ENCODE results near the gene NCKAP5.

NCKAP5 gene

DNA sequence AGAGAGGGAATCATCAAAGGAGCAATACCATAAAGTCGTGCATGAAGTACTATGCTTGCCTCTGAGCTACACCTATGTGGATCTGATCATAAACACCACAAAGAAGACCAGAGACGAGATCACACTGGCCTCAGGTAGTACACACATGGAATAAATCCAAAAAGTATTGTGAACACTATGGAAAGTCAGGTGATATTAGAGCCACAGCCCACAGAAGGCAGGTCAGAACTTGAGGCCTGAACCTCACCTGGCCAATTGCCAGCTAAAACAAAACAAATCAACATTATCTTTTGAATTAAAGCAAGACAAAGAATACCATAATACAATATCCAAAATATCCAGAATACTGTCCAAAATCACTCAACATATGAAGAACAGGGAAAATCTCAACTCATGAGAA lies 371.1 kb downstream of the NCKAP5 start:
- DNase-seq (no peak), ATAC-seq (replicated peaks) (no peak)
- no peaks in the 10 kb centered on the region for H3K36me3 Mint-ChIP-seq (ENCODE audit: insufficient read depth)
- H3K4me1 Mint-ChIP-seq (ENCODE audit: low read depth in 2 of 2): no peaks in the 10 kb centered on the region
- H3K27me3 Mint-ChIP-seq: no peaks in the 10 kb centered on the region
- no peak overlapping the region for H3K27ac Mint-ChIP-seq
- H3K9me3 Mint-ChIP-seq: peaks cover 4 to 25% of the 10 kb centered on the region in 2 donors
- H3K4me3 Mint-ChIP-seq: no peak overlapping the region

DNA sequence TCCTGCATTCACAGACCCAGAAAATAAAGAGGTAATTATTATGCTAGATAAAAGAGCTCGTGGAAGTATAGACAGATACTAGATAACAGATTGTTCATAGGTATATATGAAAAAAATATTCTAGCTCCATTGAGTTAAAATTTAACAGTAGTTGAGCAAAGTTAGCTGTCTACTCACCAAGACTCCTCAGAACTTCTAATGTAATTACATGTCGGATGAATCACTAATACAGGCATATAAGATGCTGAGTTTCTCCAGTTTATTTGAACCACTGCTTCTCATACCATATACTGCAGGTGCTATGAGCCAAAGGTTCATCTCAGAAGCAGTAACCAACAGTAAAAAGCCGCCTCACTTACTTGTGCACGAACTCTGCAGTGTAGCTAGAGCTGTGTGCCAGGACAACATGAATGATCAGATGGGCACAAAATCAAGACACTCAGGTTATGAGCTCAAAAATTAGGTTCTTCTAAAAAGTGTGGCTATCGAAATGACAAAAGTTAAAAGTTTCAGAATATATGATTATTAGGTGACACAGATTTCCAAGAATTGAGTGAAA lies 373.4 kb downstream of the NCKAP5 start:
- Mint-ChIP-seq H3K9me3 (peaks cover 2 to 15% of the 10 kb centered on the region in 2 donors), H3K27me3 (no peaks in the 10 kb centered on the region), H3K4me1 (ENCODE audit: low read depth in 2 of 2) (no peaks in the 10 kb centered on the region), H3K36me3 (ENCODE audit: insufficient read depth) (no peaks in the 10 kb centered on the region), H3K4me3 (no peak overlapping the region), H3K27ac (no peak overlapping the region)
- DNase-seq: no peak
- ATAC-seq (replicated peaks): no peak

DNA sequence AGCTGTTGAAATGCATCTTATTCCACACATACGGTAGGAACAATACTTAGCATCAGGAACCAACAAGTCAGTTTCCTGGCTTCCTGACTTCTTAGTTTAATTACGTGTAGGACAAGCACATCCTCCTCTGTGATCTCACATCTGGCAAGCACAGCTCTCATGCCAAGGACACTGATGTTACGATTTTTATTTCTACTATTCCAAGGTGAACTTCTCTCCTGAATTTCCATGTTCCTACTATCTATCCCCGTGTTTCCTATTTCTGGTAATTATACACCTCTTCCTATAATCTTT lies 374.0 kb downstream of the NCKAP5 start:
- Mint-ChIP-seq H3K27me3 (no peaks in the 10 kb centered on the region), H3K4me3 (no peak overlapping the region)

DNA sequence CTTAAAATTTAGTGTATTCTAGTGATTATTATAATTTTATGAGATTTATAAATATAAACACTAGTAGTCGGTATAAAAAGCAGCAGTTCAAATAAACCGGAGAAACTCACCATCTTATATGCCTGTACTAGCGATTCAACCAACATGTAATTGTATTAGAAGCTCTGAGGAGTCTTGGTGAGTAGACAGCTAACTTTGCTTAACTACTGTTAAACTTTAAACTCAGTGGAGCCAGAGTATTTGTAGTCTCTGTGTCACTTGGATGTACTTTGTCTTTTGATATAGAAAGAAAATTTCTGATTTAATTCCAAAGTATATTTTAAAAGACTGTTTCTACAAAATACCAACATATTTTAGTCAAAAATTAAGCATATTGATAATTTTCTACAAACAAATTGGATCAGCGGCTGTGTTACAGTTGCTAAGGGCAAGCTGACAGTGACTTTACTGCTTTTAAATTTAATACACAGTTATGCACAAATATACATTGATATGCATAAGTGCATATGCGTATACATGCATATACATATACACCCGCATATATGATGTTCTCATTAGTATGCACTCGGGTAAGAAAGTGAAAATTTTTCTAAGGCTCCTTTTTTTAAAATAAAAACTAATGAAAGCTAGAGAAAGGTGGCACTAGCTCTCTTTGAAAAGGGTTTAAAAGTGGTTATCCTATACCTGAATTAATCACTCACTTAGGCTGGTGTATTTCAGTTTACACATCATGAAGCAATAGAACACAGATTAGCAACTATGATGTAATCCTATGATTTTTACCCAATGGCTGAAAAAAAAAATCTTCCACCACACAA lies 374.5 kb downstream of the NCKAP5 start:
- H3K27me3 Mint-ChIP-seq: no peaks in the 10 kb centered on the region
- no peak for ATAC-seq (replicated peaks)

More for the DNA sequence above, 374.0 kb downstream of the NCKAP5 start:
- Mint-ChIP-seq H3K4me1 (ENCODE audit: low read depth in 2 of 2) (no peaks in the 10 kb centered on the region), H3K9me3 (peaks cover 2 to 15% of the 10 kb centered on the region in 2 donors), H3K27ac (no peak overlapping the region), H3K36me3 (ENCODE audit: insufficient read depth) (no peaks in the 10 kb centered on the region)
- ATAC-seq (replicated peaks) (no peak), DNase-seq (no peak)

DNA sequence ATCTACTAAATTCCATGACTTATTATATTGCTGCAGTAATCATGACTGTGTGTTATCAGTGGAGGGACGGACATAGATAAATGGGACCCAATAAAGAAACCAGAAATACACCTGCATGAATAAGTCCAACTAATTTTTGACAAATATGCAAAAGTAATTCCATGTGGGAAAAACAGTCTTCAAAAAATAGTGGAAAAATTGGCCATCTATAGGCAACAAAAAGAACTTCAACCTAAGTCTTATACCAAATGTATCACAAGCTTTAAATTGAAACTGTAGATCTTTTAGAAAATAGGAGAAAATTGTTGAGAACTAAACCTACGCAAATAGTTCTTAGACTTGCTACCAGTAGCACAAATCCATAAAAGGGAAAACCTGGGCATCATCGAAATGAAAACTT lies 376.2 kb downstream of the NCKAP5 start:
- H3K36me3 Mint-ChIP-seq (ENCODE audit: insufficient read depth): no peaks in the 10 kb centered on the region
- ATAC-seq (replicated peaks) (no peak), DNase-seq (no peak)
- H3K27me3 Mint-ChIP-seq: no peaks in the 10 kb centered on the region
- H3K4me1 Mint-ChIP-seq (ENCODE audit: low read depth in 2 of 2): no peaks in the 10 kb centered on the region
- no peak overlapping the region for H3K4me3 Mint-ChIP-seq
- no peak overlapping the region for H3K27ac Mint-ChIP-seq
- peaks cover 2 to 24% of the 10 kb centered on the region in 2 donors for H3K9me3 Mint-ChIP-seq

More for the DNA sequence above, 374.5 kb downstream of the NCKAP5 start:
- no peaks in the 10 kb centered on the region for H3K36me3 Mint-ChIP-seq (ENCODE audit: insufficient read depth)
- H3K9me3 Mint-ChIP-seq: peaks cover 2 to 19% of the 10 kb centered on the region in 2 donors
- no peak overlapping the region for H3K4me3 Mint-ChIP-seq
- no peak overlapping the region for H3K27ac Mint-ChIP-seq
- H3K4me1 Mint-ChIP-seq (ENCODE audit: low read depth in 2 of 2): no peaks in the 10 kb centered on the region
- no peak for DNase-seq

DNA sequence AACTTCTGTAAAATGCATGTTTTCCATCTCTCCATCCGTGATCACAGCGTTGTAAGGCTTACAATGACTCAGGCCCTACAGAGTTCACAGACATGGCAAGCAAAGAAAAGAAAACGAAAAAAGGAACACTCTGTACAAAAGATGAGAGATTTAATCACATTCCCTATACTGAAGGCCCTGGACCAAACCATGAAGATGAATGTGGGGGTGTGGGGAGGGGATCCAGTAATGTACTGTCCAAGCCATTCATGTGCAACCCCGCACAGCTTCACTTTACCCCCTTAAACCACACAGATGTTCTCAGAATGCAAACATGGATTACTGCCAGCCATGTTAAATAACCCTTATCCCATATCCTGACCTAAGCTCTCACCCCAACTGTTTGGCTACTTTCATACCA lies 391.1 kb downstream of the NCKAP5 start:
- ATAC-seq (replicated peaks): no peak
- Mint-ChIP-seq H3K4me1 (ENCODE audit: low read depth in 2 of 2) (no peaks in the 10 kb centered on the region), H3K27ac (no peak overlapping the region), H3K27me3 (no peaks in the 10 kb centered on the region), H3K36me3 (ENCODE audit: insufficient read depth) (no peaks in the 10 kb centered on the region), H3K4me3 (no peak overlapping the region), H3K9me3 (peaks cover under 1 to 9% of the 10 kb centered on the region in 2 donors)
- DNase-seq: no peak

DNA sequence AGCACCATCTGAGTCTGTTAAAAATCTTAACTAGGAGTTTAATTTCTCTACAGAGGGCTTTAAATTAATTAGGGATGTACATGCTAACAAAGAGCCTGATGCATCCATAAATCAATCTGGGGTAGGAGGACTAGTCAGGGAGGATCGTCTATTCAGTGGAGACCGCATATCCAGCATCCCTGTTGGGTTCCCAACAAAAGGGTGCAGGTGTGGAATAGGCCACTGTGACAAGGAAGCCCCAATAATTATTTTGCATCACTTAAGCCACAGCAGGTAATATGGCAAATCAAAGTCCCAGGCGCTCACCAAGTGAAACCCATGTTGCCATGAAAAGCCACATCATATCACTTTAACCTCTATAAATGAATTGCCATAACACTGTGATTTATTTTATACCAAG lies 392.3 kb downstream of the NCKAP5 start:
- H3K36me3 Mint-ChIP-seq (ENCODE audit: insufficient read depth): no peaks in the 10 kb centered on the region
- H3K27me3 Mint-ChIP-seq: no peaks in the 10 kb centered on the region
- no peak overlapping the region for H3K4me3 Mint-ChIP-seq
- ATAC-seq (replicated peaks) (no peak), DNase-seq (no peak)
- no peaks in the 10 kb centered on the region for H3K4me1 Mint-ChIP-seq (ENCODE audit: low read depth in 2 of 2)
- peaks cover 0 to 10% of the 10 kb centered on the region in 2 donors for H3K9me3 Mint-ChIP-seq
- no peak overlapping the region for H3K27ac Mint-ChIP-seq

DNA sequence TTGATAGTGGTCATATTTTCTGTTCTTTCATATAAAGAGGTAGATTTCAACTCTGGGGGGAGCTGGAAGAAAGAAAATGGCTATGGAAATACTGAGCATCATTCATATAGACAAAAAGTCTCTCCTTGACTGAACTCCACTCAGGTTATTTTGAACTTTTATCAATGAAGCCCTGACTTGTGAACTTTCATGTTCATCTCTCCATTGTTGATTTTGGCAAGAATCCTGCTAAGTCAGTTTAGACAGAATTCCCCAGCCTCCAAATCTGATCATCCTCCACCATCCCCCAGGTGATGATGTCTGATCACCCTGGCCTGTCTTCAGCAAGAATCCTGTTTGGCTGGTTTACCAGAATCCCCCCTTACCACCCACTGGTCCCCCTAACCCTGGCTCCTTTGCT lies 395.0 kb downstream of the NCKAP5 start:
- Mint-ChIP-seq H3K4me3 (no peak overlapping the region), H3K27ac (no peak overlapping the region), H3K9me3 (peaks cover 10 to 14% of the 10 kb centered on the region in 2 donors), H3K4me1 (ENCODE audit: low read depth in 2 of 2) (no peaks in the 10 kb centered on the region), H3K27me3 (no peaks in the 10 kb centered on the region), H3K36me3 (ENCODE audit: insufficient read depth) (no peaks in the 10 kb centered on the region)
- ATAC-seq (replicated peaks) (no peak), DNase-seq (no peak)

DNA sequence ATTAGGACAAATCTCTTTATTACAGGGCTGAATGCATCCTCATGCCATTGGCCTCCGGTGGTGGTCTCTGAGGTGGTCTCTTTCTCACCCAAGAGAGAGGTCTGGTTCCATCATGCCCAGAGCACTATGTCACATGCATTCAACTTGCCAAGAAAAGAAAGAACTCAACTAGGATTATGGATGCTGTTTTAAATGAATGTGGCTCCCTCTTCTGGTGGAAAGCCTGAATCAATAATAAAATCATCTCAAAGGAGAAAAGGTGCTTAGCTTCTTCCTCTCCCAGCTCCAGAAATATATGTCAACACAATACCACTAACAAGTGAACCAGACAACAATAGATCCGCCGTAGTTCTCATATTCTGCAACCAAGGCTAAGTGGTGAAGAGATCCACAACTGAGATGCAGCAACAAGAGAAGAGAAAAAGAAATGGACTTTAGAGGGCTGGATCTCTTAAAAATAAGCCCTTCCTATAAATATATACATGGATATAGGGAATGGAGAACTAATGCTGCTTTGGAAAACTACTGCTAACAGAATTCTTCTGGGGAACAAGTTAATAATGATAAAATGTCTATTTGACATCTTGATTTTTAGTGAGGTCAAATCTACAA lies 396.8 kb downstream of the NCKAP5 start:
- Mint-ChIP-seq H3K4me3 (no peak overlapping the region), H3K27me3 (no peaks in the 10 kb centered on the region), H3K36me3 (ENCODE audit: insufficient read depth) (no peaks in the 10 kb centered on the region), H3K9me3 (peaks cover 10 to 14% of the 10 kb centered on the region in 2 donors), H3K4me1 (ENCODE audit: low read depth in 2 of 2) (no peaks in the 10 kb centered on the region), H3K27ac (no peak overlapping the region)
- ATAC-seq (replicated peaks) (no peak), DNase-seq (no peak)

DNA sequence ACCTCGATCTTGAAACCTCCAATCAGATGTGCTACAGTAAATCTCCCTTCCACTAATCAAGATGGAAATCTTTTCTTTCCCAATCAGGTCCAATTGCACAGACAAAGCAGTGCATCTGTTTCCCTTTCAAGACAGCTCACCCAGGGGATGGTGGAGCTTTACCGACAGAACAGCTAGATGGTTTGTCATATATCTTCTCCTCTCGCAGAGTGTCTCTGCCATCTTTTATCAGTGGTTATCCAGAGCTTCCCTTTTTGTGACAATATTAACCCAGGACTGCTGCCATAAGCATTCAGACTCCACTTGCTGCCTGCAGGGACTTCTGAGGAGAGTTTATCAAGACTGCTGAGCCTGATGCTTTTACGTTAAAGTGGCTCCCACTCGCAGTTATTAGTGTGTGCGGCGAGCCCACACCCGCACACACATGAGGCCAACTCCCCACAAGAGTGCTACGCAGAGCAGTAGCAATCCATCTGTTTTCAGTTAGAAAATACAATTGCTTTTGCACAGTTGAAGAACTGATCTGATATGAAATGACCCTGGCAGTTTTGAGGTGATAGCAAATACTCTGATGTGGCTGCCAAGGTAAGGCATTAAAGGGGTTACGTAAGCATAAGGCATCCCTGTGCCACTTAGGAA lies 398.9 kb downstream of the NCKAP5 start:
- ATAC-seq (replicated peaks): no peak

DNA sequence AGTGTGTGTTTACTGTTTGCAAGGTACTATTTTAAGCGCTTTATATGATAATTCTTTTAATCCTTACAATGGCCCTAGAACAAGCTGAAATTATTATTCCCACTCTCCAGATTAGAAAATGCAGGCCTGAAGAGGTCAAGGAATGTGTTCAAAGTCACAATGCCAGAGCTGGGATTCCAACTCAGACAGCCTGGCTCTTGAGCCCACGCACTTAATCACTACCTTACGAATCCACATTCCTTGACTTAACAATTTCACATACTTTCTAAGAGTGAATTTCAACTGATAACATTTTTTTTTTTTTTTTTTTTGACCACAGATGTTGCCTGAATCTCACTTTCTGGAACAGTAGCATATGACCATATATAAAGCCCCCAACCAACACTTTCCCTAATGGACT lies 400.3 kb downstream of the NCKAP5 start:
- Mint-ChIP-seq H3K27me3 (no peaks in the 10 kb centered on the region), H3K27ac (no peak overlapping the region), H3K36me3 (ENCODE audit: insufficient read depth) (no peaks in the 10 kb centered on the region), H3K4me3 (no peak overlapping the region), H3K9me3 (peaks cover 5 to 10% of the 10 kb centered on the region in 2 donors), H3K4me1 (ENCODE audit: low read depth in 2 of 2) (no peaks in the 10 kb centered on the region)
- no peak for DNase-seq
- no peak for ATAC-seq (replicated peaks)

More for the DNA sequence above, 398.9 kb downstream of the NCKAP5 start:
- Mint-ChIP-seq H3K27ac (no peak overlapping the region), H3K4me3 (no peak overlapping the region), H3K36me3 (ENCODE audit: insufficient read depth) (no peaks in the 10 kb centered on the region), H3K4me1 (ENCODE audit: low read depth in 2 of 2) (no peaks in the 10 kb centered on the region), H3K27me3 (no peaks in the 10 kb centered on the region), H3K9me3 (peaks cover 8 to 10% of the 10 kb centered on the region in 2 donors)
- no peak for DNase-seq

DNA sequence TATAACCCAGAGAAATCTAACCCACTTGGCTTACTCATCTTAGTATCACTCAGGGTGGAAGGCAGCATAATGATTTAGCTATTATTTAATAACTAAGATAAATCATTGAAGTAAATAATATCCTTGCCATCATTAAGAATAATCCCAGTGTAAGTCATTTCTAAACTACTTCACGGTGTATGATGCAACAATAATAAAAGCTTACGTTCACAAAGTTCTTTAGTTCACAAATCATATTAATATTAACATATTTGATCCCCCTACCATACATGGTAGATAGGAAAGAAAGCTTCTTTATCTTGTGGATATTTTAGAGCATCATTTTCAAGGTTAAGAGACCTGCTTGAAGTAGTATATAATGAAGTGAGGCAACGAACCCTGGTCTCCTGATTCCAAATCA lies 401.0 kb downstream of the NCKAP5 start:
- peaks cover 5 to 10% of the 10 kb centered on the region in 2 donors for H3K9me3 Mint-ChIP-seq
- H3K4me3 Mint-ChIP-seq: no peak overlapping the region
- H3K27ac Mint-ChIP-seq: no peak overlapping the region
- no peaks in the 10 kb centered on the region for H3K4me1 Mint-ChIP-seq (ENCODE audit: low read depth in 2 of 2)
- H3K36me3 Mint-ChIP-seq (ENCODE audit: insufficient read depth): no peaks in the 10 kb centered on the region
- ATAC-seq (replicated peaks): no peak
- H3K27me3 Mint-ChIP-seq: no peaks in the 10 kb centered on the region
- no peak for DNase-seq

DNA sequence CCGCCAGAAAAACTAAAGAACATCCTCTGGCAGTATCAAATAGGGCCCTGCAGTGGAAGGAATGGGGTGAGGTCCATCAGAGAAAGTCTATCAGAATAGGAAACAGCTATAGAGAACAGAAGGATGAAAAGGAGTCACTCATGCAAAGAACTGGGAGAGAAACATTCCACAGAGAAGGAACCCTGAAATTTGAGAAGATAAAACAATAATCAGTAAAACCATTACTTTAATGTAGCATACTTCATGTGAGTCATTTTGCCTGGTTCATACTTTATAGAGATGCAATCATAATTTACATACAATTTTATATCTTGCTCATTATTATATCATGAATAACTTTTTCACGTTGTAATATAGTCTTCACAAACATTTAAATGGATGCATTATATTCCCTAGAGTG lies 402.2 kb downstream of the NCKAP5 start:
- H3K27me3 Mint-ChIP-seq: no peaks in the 10 kb centered on the region
- H3K36me3 Mint-ChIP-seq (ENCODE audit: insufficient read depth): no peaks in the 10 kb centered on the region
- H3K27ac Mint-ChIP-seq: no peak overlapping the region
- no peak overlapping the region for H3K4me3 Mint-ChIP-seq
- no peaks in the 10 kb centered on the region for H3K4me1 Mint-ChIP-seq (ENCODE audit: low read depth in 2 of 2)
- DNase-seq (no peak), ATAC-seq (replicated peaks) (no peak)
- H3K9me3 Mint-ChIP-seq: peaks cover 5 to 10% of the 10 kb centered on the region in 2 donors

DNA sequence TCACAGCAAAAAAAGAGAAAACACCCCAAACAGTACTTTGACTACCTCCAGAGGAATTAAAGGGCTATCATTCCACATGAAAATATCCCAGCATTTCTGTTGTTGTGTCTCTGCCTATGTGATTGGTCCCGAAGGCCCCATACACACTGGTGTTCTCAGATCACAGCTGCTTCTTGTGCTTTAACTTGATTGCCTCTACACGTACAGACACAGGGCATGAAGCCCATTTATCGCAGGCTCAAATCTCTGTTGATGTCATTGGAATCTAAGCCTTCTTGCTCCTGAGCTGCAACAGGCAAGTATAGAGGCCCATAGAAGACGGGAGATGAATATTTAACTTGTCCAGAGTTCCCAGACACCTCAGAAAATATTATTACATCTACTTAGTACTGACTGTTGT lies 405.2 kb downstream of the NCKAP5 start:
- no peak for DNase-seq

More for the DNA sequence above, 405.2 kb downstream of the NCKAP5 start:
- H3K27me3 Mint-ChIP-seq: no peaks in the 10 kb centered on the region
- no peak for ATAC-seq (replicated peaks)
- peaks cover 0 to 1% of the 10 kb centered on the region in 2 donors for H3K9me3 Mint-ChIP-seq
- H3K4me3 Mint-ChIP-seq: no peak overlapping the region
- H3K27ac Mint-ChIP-seq: no peak overlapping the region
- H3K36me3 Mint-ChIP-seq (ENCODE audit: insufficient read depth): no peaks in the 10 kb centered on the region
- H3K4me1 Mint-ChIP-seq (ENCODE audit: low read depth in 2 of 2): no peaks in the 10 kb centered on the region
